ENCODE measurements around the gene NUCKS1.

NUCKS1 gene

GRCh38 chr1:205739348-205740160 is 10.4 kb downstream of the NUCKS1 start:
- Histone ChIP-seq H3K27ac (ENCODE audit: low read depth, low read length, poor library complexity, severe bottlenecking) (no peak overlapping the region), H3K36me3 (ENCODE audit: insufficient read depth, low read length) (peaks cover 53% of the 10 kb centered on the region), H3K4me1 (ENCODE audit: insufficient read depth, low read length, severe bottlenecking) (peaks cover 24% of the 10 kb centered on the region), H3K9ac (ENCODE audit: low read length) (no peak overlapping the region), H3K4me2 (ENCODE audit: low read length) (no peak overlapping the region), H3K79me2 (ENCODE audit: insufficient read depth, low read length) (peaks cover 94% of the 10 kb centered on the region), H3K9me2 (ENCODE audit: low read depth, low read length) (no peaks in the 10 kb centered on the region), H3K27me3 (ENCODE audit: insufficient read depth, low read length) (no peaks in the 10 kb centered on the region), H3K4me3 (ENCODE audit: low read depth, low read length, poor library complexity, severe bottlenecking) (no peak overlapping the region), H3K9me3 (ENCODE audit: low read length) (no peaks in the 10 kb centered on the region), H2AFZ (ENCODE audit: low read length) (no peak overlapping the region), H4K20me1 (ENCODE audit: insufficient read depth, low read length) (no peaks in the 10 kb centered on the region), H3F3A (ENCODE audit: insufficient read depth, low read length) (no peaks in the 10 kb centered on the region)
- TF ChIP-seq EZH2 (IDR thresholded peaks at IDR 0.05; ENCODE audit: borderline replicate concordance, low read length) (no peak), CTCF (IDR thresholded peaks at IDR 0.05; ENCODE audit: low read length) (no peak; the same call in 1 of the 2 replicates)

- H3K9me3 ChIP-seq (ENCODE audit: low read length): no peaks in the 10 kb centered on the region
- no peaks in the 10 kb centered on the region for H3K4me1 ChIP-seq (ENCODE audit: insufficient read depth, low read length, severe bottlenecking)
- H3F3A ChIP-seq (ENCODE audit: insufficient read depth, low read length): no peaks in the 10 kb centered on the region
- H3K9ac ChIP-seq (ENCODE audit: low read length): no peak overlapping the region
- H3K27ac ChIP-seq (ENCODE audit: low read depth, low read length, poor library complexity, severe bottlenecking): no peak overlapping the region
- H3K9me2 ChIP-seq (ENCODE audit: low read depth, low read length): no peaks in the 10 kb centered on the region
- H2AFZ ChIP-seq (ENCODE audit: low read length): no peak overlapping the region
- H4K20me1 ChIP-seq (ENCODE audit: insufficient read depth, low read length): no peaks in the 10 kb centered on the region
- no peak overlapping the region for H3K4me3 ChIP-seq (ENCODE audit: low read depth, low read length, poor library complexity, severe bottlenecking)
- TF ChIP-seq EZH2 (IDR thresholded peaks at IDR 0.05; ENCODE audit: borderline replicate concordance, low read length) (no peak), CTCF (IDR thresholded peaks at IDR 0.05; ENCODE audit: low read length) (no peak)
- H3K79me2 ChIP-seq (ENCODE audit: insufficient read depth, low read length): peaks cover 91% of the 10 kb centered on the region
- no peak overlapping the region for H3K4me2 ChIP-seq (ENCODE audit: low read length)
- H3K27me3 ChIP-seq (ENCODE audit: insufficient read depth, low read length): no peaks in the 10 kb centered on the region
- H3K36me3 ChIP-seq (ENCODE audit: insufficient read depth, low read length): peaks cover 58% of the 10 kb centered on the region
These were observed 14.8 kb downstream of the NUCKS1 start for GRCh38 chr1:205735218-205735617.

GRCh38 chr1:205733438-205734175 is 16.4 kb downstream of the NUCKS1 start:
- no peak overlapping the region for H2AFZ ChIP-seq (ENCODE audit: low read length)
- no peak overlapping the region for H3K4me3 ChIP-seq (ENCODE audit: low read depth, low read length, poor library complexity, severe bottlenecking)
- H3F3A ChIP-seq (ENCODE audit: insufficient read depth, low read length): no peaks in the 10 kb centered on the region
- H3K79me2 ChIP-seq (ENCODE audit: insufficient read depth, low read length): peaks cover 83% of the 10 kb centered on the region
- no peak overlapping the region for H3K4me2 ChIP-seq (ENCODE audit: low read length)
- no peak overlapping the region for H3K9ac ChIP-seq (ENCODE audit: low read length)
- H3K9me3 ChIP-seq (ENCODE audit: low read length): no peaks in the 10 kb centered on the region
- no peak overlapping the region for H3K27ac ChIP-seq (ENCODE audit: low read depth, low read length, poor library complexity, severe bottlenecking)
- no peaks in the 10 kb centered on the region for H3K27me3 ChIP-seq (ENCODE audit: insufficient read depth, low read length)
- no peaks in the 10 kb centered on the region for H3K4me1 ChIP-seq (ENCODE audit: insufficient read depth, low read length, severe bottlenecking)
- no peak for TF ChIP-seq EZH2 (IDR thresholded peaks at IDR 0.05; ENCODE audit: borderline replicate concordance, low read length)
- TF ChIP-seq CTCF (IDR thresholded peaks at IDR 0.05; ENCODE audit: low read length): no peak
- peaks cover 55% of the 10 kb centered on the region for H3K36me3 ChIP-seq (ENCODE audit: insufficient read depth, low read length)
- no peaks in the 10 kb centered on the region for H4K20me1 ChIP-seq (ENCODE audit: insufficient read depth, low read length)
- no peaks in the 10 kb centered on the region for H3K9me2 ChIP-seq (ENCODE audit: low read depth, low read length)

Data from OCI-LY1 (cell line).